ENCODE measurements around the gene RALGDS.

- TF ChIP-seq CTCF (IDR thresholded peaks at IDR 0.05; ENCODE audit: insufficient read depth, low read length) (no peak), SPI1 (IDR thresholded peaks at IDR 0.05; ENCODE audit: borderline replicate concordance, low read depth) (no peak), POLR2AphosphoS5 (IDR thresholded peaks at IDR 0.05; ENCODE audit: low read depth) (no peak), GABPA (IDR thresholded peaks at IDR 0.05; ENCODE audit: low read depth) (no peak)
- TF ChIP-seq, protein P1, sequence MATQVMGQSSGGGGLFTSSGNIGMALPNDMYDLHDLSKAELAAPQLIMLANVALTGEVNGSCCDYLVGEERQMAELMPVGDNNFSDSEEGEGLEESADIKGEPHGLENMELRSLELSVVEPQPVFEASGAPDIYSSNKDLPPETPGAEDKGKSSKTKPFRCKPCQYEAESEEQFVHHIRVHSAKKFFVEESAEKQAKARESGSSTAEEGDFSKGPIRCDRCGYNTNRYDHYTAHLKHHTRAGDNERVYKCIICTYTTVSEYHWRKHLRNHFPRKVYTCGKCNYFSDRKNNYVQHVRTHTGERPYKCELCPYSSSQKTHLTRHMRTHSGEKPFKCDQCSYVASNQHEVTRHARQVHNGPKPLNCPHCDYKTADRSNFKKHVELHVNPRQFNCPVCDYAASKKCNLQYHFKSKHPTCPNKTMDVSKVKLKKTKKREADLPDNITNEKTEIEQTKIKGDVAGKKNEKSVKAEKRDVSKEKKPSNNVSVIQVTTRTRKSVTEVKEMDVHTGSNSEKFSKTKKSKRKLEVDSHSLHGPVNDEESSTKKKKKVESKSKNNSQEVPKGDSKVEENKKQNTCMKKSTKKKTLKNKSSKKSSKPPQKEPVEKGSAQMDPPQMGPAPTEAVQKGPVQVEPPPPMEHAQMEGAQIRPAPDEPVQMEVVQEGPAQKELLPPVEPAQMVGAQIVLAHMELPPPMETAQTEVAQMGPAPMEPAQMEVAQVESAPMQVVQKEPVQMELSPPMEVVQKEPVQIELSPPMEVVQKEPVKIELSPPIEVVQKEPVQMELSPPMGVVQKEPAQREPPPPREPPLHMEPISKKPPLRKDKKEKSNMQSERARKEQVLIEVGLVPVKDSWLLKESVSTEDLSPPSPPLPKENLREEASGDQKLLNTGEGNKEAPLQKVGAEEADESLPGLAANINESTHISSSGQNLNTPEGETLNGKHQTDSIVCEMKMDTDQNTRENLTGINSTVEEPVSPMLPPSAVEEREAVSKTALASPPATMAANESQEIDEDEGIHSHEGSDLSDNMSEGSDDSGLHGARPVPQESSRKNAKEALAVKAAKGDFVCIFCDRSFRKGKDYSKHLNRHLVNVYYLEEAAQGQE (IDR thresholded peaks at IDR 0.05; ENCODE audit: insufficient replicate concordance, low read depth) = no peak
Measured at GRCh38 chr9:133153227-133154096, 32.4 kb upstream of the RALGDS start.
